GM12878 (cell line): ENCODE results near the gene TMUB2. TPM values are rescaled to one million over a fixed set of nuclear protein-coding genes. Genes with fewer than 3 reads are reported as not detected.

Experiments
- BHLHE40 ChIP-seq, 2 experiments: fragments of 450-650 bp in 1 of 2; IDR thresholded peaks; 2 replicates each; pipeline ENCODE4 v1.6.1; 2011 to 2017; ENCODE audit warnings: low read depth in 2 of 2, borderline replicate concordance in 1 of 2, improper control_type of control experiment in 1 of 2, low read length in 1 of 2, mild to moderate bottlenecking in 1 of 2
- EZH2 ChIP-seq: IDR thresholded peaks from 2 replicates; pipeline ENCODE4 v1.6.1; 2012; ENCODE audit warnings: low read depth, mild to moderate bottlenecking, control low read depth, inconsistent platforms, low read length, borderline replicate concordance; ENCODE audit not compliant: control insufficient read depth
- HSF1 ChIP-seq: fragments of 150-350 bp; IDR thresholded peaks from 2 replicates; pipeline ENCODE4 v1.6.1; 2014; ENCODE audit warnings: mild to moderate bottlenecking, low read depth, low read length
- JUND ChIP-seq: IDR thresholded peaks from 2 replicates; pipeline ENCODE4 v1.6.1; 2012; ENCODE audit warnings: low read depth, mild to moderate bottlenecking, low read length, improper control_type of control experiment, moderate library complexity
- MTA3 ChIP-seq: IDR thresholded peaks from 2 replicates; pipeline ENCODE4 v1.6.1; 2012; ENCODE audit warnings: low read length, inconsistent platforms, borderline replicate concordance
- PML ChIP-seq: IDR thresholded peaks from 2 replicates; pipeline ENCODE4 v1.6.1; 2012; ENCODE audit warnings: low read length, inconsistent platforms
- ZNF592 ChIP-seq: fragments of 450-650 bp; IDR thresholded peaks from 2 replicates; pipeline ENCODE4 v1.6.1; 2017; ENCODE audit warnings: mild to moderate bottlenecking, moderate library complexity
- polyA plus RNA-seq, 11 experiments: library from polyadenylated mRNA; depleted of rRNA in 4 of 11; unstranded in 6 of 11; stranded (reverse) in 5 of 11; fragments of >200 nt; fragmentation: Nextera tagmentation in 4 of 11; fragmentation: Illumina TruSeq in 1 of 11; extraction: Ambion mirVana in 4 of 11; extraction: Trizol in 1 of 11; gene quantifications; 1 replicate in 1 of 11; 2 replicates in 10 of 11; pipeline versions ENCODE4 v1.2.1 to v1.2.3, GENCODE V29; 2011 to 2016; ENCODE audit warnings: inconsistent platforms in 2 of 11, missing spikeins in 2 of 11, low read depth in 1 of 11
- total RNA-seq, 4 experiments: library from RNA; depleted of rRNA in 3 of 4; stranded (reverse); fragments of >200 nt in 3 of 4; fragmentation: Illumina TruSeq in 1 of 4; extraction: Trizol in 1 of 4; gene quantifications; 2 replicates each; pipeline versions ENCODE4 v1.2.1 to v1.2.3, GENCODE V29; 2013 to 2021

The TMUB2 gene
- total and polyA plus RNA-seq, 10 of the 15 experiments (the other 5 are each of a cell fraction or from before 2014, with no cell fraction given): 4.3 to 34.0 (median 20.0) TPM

- TF ChIP-seq ZNF592 (no peak), EZH2 (no peak), MTA3 (no peak), PML (no peak), HSF1 (no peak), BHLHE40 (IDR thresholded peaks at IDR 0.05; ENCODE audit: borderline replicate concordance in 1 of 2, low read depth in 2 of 2, low read length in 1 of 2) (no peak), JUND (no peak)
- TF ChIP-seq, all 136 proteins: peak for 0
Measured at GRCh38 chr17:44193326-44194084, 6.7 kb downstream of the TMUB2 start (continued).
